Activated gamma-delta T cell treated with anti-CD3 and anti-CD28 coated beads, Interleukin-2, amount 50 U/mL, for 16 hours (primary cell): ENCODE data around the gene CBLN3.

Experiments
- DNase-seq: peaks from one replicate; pipeline ENCODE4 v3.0.0-alpha.2; 2020; ENCODE audit warnings: low read depth

The CBLN3 gene

GRCh38 chr14:24439257-24439656 lies 9.8 kb upstream of the CBLN3 start:
- no peak for DNase-seq

GRCh38 chr14:24438223-24439097 lies 9.0 kb upstream of the CBLN3 start:
- no peak for DNase-seq

DNA sequence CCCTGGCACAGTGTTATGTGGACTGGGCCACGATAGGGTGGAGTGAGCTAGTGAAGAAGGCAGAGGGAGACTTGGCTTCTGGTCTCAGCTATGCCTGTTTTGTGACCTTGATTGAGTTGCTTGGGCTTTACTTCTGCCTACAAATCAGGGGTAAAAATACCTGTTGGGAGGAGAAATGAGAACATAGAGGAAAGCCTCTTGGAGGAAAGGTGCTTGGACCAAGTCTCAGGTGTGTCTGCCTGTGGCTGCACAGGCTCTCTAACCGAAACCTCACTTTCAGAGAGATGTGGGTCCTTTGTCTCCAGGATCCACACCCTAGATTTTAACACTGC lies 8.2 kb upstream of the CBLN3 start:
- no peak for DNase-seq

DNA sequence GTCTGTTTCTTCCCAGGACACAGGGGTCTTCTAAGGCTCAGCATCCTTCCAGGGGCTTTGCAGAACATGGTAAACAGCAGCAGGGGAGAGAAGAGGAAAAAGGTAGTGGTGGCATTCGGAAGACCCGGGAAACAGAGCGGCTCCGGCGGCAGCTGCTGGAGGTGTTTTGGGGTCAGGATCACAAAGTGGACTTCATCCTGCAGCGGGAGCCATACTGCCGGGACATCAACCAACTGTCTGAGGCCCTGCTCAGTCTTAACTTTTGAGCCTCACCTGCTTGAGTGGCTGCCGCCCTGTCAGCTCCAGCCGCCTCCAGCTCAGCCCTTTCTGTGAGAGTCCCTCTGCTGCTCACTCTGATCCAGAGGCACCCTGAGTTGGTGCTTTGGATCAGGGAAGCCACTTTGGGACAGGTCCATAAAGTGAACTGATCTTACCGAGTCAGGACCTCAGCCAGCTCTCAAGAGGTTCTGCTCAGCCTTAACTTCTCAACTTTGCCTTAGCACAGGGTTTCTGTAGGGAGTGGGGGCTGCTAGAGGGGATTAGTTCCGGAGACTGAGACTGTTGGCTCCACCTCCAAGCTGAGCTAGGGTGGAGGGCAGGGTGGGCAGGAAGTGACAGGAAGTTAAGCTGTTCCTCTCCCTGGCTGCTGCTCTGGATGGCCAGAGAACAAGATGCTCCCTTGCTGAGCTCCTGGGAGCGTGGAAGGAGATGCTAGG lies 7.7 kb upstream of the CBLN3 start:
- DNase-seq: no peak

DNA sequence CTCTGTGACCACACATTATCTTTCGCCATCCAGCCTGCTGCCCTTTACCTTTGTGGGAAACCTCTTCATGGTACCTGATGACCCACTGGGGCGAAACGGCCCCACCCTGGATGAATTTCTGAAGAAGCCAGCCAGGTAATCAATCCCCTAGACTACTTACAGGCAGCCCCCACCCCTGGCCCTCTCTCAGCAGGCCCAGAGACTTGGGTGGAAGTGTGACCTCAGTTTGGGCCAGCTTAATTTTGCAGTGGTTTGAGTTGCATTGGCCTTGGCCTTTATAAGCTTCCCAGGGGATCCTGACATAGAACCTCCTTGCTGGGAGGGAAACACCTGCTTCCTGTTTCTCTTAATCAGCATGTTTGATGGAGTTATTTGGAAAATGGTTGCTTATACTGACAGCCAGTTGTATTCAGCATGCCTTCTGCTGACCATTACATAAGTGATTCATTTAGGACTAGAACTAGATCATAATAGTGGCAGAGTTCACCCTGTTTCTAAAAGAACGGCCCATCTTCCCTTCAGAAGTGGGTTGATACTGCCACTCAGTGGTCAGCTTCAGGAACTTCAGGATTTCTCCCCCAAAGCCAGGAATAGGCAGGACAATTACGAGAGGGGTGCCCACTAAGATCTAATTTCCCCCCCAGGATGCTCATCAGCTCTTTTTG lies 7.0 kb upstream of the CBLN3 start:
- DNase-seq: no peak

DNA sequence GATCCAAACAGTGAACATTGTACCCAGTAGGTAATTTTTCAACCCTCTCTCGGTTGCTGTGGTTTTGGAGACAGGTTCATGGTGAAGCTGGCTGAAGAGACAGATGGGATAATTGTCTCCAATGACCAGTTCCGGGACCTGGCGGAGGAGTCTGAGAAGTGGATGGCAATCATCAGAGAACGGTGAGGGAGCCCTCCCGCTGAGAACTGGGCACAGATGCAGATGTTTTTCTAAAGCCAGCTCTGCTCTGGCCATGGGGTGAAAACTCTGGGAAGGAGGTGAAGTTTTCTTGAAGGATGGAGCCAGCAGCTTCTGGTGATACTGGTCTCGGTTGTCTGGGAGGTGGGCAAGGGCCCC lies 6.5 kb upstream of the CBLN3 start:
- DNase-seq: no peak

GRCh38 chr14:24435192-24435810 lies 5.8 kb upstream of the CBLN3 start:
- DNase-seq: no peak

DNA sequence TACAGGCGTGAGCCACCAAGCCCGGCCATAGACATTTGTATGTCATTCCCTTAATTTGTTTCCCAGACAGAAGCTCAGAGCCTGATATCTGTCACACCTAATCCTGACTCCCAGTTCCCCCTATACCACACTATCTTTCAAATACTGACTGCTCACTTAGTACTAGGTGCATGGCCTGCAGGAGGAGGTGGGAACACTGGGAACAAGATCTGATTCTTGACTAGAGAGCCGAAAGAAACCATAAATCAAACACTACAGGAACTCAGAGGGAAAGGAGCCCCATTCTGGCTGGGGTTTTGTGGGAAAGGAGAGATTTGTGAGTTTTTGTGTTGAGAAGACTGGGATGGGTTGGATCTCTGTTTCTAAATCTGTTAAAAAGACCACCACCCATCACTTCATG lies 5.2 kb upstream of the CBLN3 start:
- DNase-seq: no peak

DNA sequence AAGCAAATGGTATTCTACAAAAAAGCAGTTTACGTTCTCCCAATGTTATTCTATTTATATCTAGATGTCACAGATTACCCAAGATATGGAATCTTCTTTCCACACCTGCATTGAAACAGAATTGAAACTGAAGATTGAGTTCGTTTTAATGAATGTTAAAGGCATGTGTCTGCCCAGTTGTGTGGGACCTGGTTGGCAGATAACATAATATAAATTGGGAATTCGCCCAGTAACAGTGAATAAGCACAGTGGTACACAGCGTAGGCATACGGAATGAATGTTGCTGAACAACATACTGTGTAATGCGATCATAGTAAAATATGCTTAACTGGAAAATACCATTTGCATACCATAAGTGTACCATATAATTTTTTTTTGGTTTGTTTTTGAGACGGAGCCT lies 4.6 kb upstream of the CBLN3 start:
- no peak for DNase-seq

GRCh38 chr14:24432259-24433131 lies 3.0 kb upstream of the CBLN3 start:
- DNase-seq: no peak

GRCh38 chr14:24431569-24432258 lies 2.2 kb upstream of the CBLN3 start:
- peak; percentile 85 for DNase-seq

DNA sequence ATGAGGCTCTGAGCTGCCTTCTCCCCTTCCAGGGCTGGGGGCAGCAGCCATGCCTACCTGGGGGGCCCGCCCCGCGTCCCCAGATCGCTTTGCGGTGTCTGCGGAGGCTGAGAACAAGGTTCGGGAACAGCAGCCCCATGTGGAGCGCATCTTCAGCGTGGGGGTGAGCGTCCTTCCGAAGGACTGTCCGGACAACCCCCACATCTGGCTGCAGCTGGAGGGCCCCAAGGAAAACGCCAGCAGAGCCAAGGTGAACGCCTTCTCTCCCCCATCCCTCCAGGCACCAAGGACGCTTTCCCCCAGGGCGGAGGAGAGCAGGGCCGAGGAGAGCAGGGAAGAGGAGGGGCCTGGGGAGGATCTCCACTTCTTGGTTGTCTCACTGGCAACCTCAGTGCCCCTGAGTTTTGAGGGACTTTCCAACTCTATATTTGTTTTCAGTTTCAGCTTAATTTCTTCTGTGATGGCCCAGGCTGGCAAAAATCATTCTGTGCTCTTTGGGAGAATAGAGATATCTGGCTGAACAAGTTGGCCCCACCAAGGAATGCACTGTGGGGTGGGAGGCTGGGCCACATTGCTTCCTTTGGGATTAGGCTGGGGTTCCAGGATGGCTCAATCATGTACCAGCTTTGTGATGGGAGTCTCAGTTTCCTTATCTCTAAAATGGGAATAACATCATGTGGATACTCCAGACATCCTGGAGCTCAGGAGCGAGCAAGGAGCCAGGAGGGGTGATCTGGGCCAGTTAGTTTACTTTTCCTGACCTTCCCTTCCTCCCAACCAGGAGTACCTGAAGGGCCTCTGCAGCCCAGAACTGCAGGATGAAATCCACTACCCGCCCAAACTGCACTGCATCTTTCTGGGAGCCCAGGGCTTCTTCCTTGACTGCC lies 1.5 kb upstream of the CBLN3 start:
- DNase-seq: peak; percentile 45

DNA sequence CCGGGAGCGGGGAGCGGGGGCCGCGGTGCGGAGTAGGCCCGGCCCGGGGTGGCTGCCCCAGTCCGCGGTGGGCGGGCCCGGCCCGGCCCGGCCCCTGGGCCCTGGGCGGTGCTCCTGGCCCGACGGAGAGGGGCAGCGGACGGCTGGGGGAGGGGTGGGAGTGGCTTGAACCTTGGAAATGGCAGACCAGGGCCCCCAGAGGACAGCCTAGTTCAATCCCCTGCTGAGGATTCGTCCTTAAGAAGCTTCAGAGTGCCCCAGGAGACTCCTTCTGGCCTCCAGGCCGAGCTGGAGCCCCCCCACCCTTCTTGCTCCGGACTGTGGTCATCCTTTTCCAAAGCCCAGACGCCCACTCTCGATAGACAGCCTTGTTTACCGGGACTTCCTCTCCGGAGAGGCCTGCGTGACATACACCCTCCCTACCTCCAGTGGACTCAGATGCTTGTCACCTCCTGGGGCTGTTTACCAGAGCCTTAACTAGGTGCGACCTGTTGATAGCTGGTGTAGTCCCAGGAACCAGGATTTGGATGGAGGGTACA lies 744 bp upstream of the CBLN3 start:
- DNase-seq: peak; percentile 38

GRCh38 chr14:24428628-24429394 lies 657 bp downstream of the CBLN3 start:
- DNase-seq: no peak

DNA sequence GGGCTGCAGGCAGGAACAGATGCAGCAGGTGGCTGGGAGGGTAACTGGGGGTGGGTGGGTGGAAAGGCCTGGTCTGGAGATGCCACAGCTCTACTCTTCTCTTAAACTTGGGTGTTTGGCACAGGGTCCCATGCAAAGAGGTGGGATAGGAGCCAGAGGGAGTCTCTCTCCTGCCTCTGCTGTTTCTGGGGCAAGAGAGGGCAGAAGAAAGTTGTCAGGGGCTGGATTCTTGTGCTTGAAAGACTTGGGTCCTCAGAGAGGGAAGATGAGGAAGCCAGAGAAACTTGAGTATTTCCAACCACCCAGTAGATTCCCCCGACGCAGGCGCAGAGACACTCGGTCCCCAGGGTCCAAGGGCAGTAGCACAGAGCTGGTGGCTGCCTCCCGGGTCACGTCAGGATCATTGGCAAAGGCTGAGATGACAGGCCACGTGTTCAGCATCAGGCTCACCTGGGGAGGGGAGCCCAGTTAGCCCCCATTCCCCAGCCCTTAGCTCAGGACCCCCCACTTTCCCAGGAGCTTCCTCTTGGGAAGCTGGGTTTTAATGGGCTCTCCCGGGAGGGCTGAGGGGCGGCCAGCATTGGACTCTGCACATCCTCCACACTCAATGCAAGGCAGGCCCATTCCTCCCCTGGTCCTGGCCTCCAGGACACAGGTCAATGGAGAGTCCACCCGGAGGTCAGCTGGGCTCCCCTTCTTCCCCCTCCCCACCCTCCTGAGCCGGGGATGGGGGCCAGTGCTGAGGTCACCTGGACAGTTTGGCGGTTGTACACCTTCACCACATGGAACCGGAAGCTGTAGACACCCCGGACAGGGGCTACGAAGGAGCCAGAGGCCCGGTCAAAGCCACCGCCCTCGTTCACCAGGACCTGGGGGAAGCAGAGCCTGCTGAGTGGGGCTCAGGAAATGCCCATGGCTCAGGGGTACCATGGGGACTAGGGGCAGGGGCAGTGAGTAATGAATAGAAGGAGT lies 1.6 kb downstream of the CBLN3 start:
- DNase-seq: no peak

DNA sequence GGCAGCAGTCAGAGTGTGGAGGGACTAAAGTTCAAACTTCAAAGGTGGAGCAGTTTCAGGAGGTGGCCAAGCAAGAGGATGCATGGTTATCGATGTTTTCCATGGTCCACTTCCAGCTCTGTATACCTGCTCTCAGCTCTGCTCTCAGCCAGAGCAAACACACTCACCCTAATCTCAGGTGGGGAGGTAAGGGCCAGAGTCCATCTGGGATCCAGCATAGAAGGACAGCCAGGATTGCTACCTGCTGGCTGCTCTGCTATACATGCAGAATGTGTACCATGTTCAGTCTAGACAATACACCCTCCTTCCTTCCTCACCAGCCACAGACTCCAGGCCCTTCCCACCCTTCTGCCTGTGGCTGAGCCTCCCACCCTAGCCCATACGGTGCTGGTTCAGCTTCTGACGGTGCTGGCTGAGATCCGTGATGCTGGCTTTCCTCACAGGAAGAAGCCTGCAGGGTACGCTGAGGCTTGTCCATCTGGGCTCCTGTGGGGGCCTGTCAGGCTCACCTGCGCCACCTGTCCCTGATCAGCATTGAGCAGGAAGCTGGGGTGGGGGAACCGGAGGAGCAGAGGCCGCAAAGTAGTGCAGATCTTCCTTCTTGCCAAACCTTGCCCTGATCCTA lies 2.4 kb downstream of the CBLN3 start:
- no peak for DNase-seq

GRCh38 chr14:24426150-24426911 lies 3.1 kb downstream of the CBLN3 start:
- no peak for DNase-seq
